Liver (tissue), 9 donors: ENCODE results near the gene ERBB2. TPM values are rescaled to one million over a fixed set of nuclear protein-coding genes. Genes with fewer than 3 reads are reported as not detected.

Experiments used
- DNase-seq: peaks from one replicate; pipeline ENCODE4 v3.0.0-alpha.2; 2017; ENCODE audit warnings: low spot score
- H3K27ac ChIP-seq, 2 donors: one replicate each; pipeline ENCODE4 v1.7.0; 2013; ENCODE audit warnings: inconsistent platforms in 2 of 2, low read length in 2 of 2, control low read depth in 1 of 2, low read depth in 1 of 2, mild to moderate bottlenecking in 1 of 2
- H3K27me3 ChIP-seq, 4 donors: one replicate each; pipeline versions ENCODE4 v1.6.1 to v1.7.0; 2013; ENCODE audit warnings: low read length in 3 of 4, inconsistent platforms in 1 of 4, mild to moderate bottlenecking in 1 of 4, moderate library complexity in 1 of 4; ENCODE audit not compliant: control insufficient read depth in 4 of 4, insufficient read depth in 4 of 4
- H3K36me3 ChIP-seq, 4 donors: one replicate each; pipeline versions ENCODE4 v1.6.1 to v1.7.0; 2013; ENCODE audit warnings: low read length in 3 of 4, mild to moderate bottlenecking in 3 of 4, low read depth in 1 of 4, moderate library complexity in 1 of 4; ENCODE audit not compliant: control insufficient read depth in 4 of 4, insufficient read depth in 3 of 4
- H3K4me1 ChIP-seq, 4 donors: one replicate each; pipeline versions ENCODE4 v1.6.1 to v1.7.0; 2013; ENCODE audit warnings: low read length in 3 of 4, mild to moderate bottlenecking in 3 of 4, moderate library complexity in 1 of 4; ENCODE audit not compliant: control insufficient read depth in 4 of 4, insufficient read depth in 4 of 4
- H3K4me3 ChIP-seq, 3 donors: one replicate each; pipeline versions ENCODE4 v1.6.1 to v1.7.0; 2013; ENCODE audit warnings: low read length in 3 of 3, control low read depth in 1 of 3, low read depth in 1 of 3, mild to moderate bottlenecking in 1 of 3
- H3K9ac ChIP-seq, 2 donors: one replicate each; pipeline ENCODE4 v1.7.0; 2013; ENCODE audit warnings: low read length in 2 of 2, mild to moderate bottlenecking in 2 of 2, moderate library complexity in 2 of 2, control low read depth in 1 of 2, low read depth in 1 of 2
- H3K9me3 ChIP-seq, 4 donors: one replicate each; pipeline versions ENCODE4 v1.6.1 to v1.7.0; 2013; ENCODE audit warnings: low read length in 3 of 4; ENCODE audit not compliant: control insufficient read depth in 4 of 4
- ATF3 ChIP-seq: IDR thresholded peaks from 2 replicates; pipeline ENCODE4 v1.6.1; 2016; ENCODE audit warnings: antibody characterized with exemption
- CTCF ChIP-seq: fragments of 150-350 bp; IDR thresholded peaks from 2 replicates; pipeline ENCODE4 v1.5.1; 2017; ENCODE audit warnings: improper control_type of control experiment, low read depth, low read length; ENCODE audit not compliant: missing input control
- EGR1 ChIP-seq, 2 donors: IDR thresholded peaks; 2 replicates each; pipeline ENCODE4 v1.6.1; 2016 to 2018; ENCODE audit warnings: antibody characterized with exemption in 2 of 2, low read depth in 2 of 2
- FOXA1 ChIP-seq: IDR thresholded peaks from 2 replicates; pipeline ENCODE4 v1.6.1; 2016; ENCODE audit warnings: antibody characterized with exemption
- FOXA2 ChIP-seq: IDR thresholded peaks from 2 replicates; pipeline ENCODE4 v1.6.1; 2016; ENCODE audit warnings: antibody characterized with exemption
- GABPA ChIP-seq, 2 donors: IDR thresholded peaks in 1 of 2; conservative IDR thresholded peaks in 1 of 2; 2 replicates each; pipeline ENCODE4 v1.6.1; 2016; ENCODE audit warnings: antibody characterized with exemption in 2 of 2, mild to moderate bottlenecking in 1 of 2, moderate library complexity in 1 of 2
- HNF4A ChIP-seq, 2 donors: conservative IDR thresholded peaks; 2 replicates each; pipeline ENCODE4 v1.6.1; 2016; ENCODE audit warnings: antibody characterized with exemption in 2 of 2, mild to moderate bottlenecking in 2 of 2
- HNF4G ChIP-seq: IDR thresholded peaks from 2 replicates; pipeline ENCODE4 v1.6.1; 2016; ENCODE audit warnings: antibody characterized with exemption
- JUND ChIP-seq, 2 donors: IDR thresholded peaks; 2 replicates each; pipeline ENCODE4 v1.6.1; 2016; ENCODE audit warnings: antibody characterized with exemption in 2 of 2
- MAX ChIP-seq: IDR thresholded peaks from 2 replicates; pipeline ENCODE4 v1.6.1; 2016; ENCODE audit warnings: antibody characterized with exemption
- NR2F2 ChIP-seq: IDR thresholded peaks from 2 replicates; pipeline ENCODE4 v1.6.1; 2016; ENCODE audit warnings: antibody characterized with exemption
- RAD21 ChIP-seq, 2 donors: IDR thresholded peaks; 2 replicates each; pipeline ENCODE4 v1.6.1; 2016; ENCODE audit warnings: antibody characterized with exemption in 2 of 2, mild to moderate bottlenecking in 2 of 2
- REST ChIP-seq: IDR thresholded peaks from 2 replicates; pipeline ENCODE4 v1.6.1; 2016; ENCODE audit warnings: antibody characterized with exemption, mild to moderate bottlenecking
- RXRA ChIP-seq, 2 donors: IDR thresholded peaks; 2 replicates each; pipeline ENCODE4 v1.6.1; 2017 to 2018; ENCODE audit warnings: antibody characterized with exemption in 2 of 2, mild to moderate bottlenecking in 1 of 2
- SP1 ChIP-seq: IDR thresholded peaks from 2 replicates; pipeline ENCODE4 v1.6.1; 2018; ENCODE audit warnings: antibody characterized with exemption, mild to moderate bottlenecking
- TAF1 ChIP-seq: conservative IDR thresholded peaks from 2 replicates; pipeline ENCODE4 v1.6.1; 2016; ENCODE audit warnings: antibody characterized with exemption, mild to moderate bottlenecking
- YY1 ChIP-seq: IDR thresholded peaks from 2 replicates; pipeline ENCODE4 v1.6.1; 2016; ENCODE audit warnings: antibody characterized with exemption, mild to moderate bottlenecking
- ZBTB33 ChIP-seq: IDR thresholded peaks from 2 replicates; pipeline ENCODE4 v1.6.1; 2016; ENCODE audit warnings: antibody characterized with exemption
- WGBS: extraction: QIAGEN DNeasy Blood & Tissue Kit; methylation state at CpG from one replicate; pipeline ENCODE4 v1.1.7; 2013; 5-methylcytosine and 5-hydroxymethylcytosine counted together
- polyA plus RNA-seq, 2 donors: library from polyadenylated mRNA; stranded (reverse) in 1 of 2; unstranded in 1 of 2; fragments of 200-250 nt in 1 of 2; fragments of >200 nt in 1 of 2; fragmentation: Nextera tagmentation in 1 of 2; extraction: Ambion mirVana in 1 of 2; gene quantifications; one replicate each; pipeline versions ENCODE4 v1.2.1 to v1.2.3, GENCODE V29; 2013 to 2015
- total RNA-seq, 2 donors: library from RNA; depleted of rRNA; stranded (reverse); fragments of >200 nt; gene quantifications; one replicate each; pipeline ENCODE4 v1.2.3, GENCODE V29; 2014
- donor health status: healthy.
- donor health status: healthy.
- donor health status: healthy.
- donor health status: healthy.
- donor health status: healthy.

ERBB2 gene
- total and polyA plus RNA-seq, 4 donors = 4.7 to 28.8 (median 15.7) TPM

GRCh38 chr17:39737206-39737759, 37.4 kb downstream of the ERBB2 start (continued):
- TF ChIP-seq ZBTB33 (no peak), EGR1 (IDR thresholded peaks at IDR 0.05; ENCODE audit: low read depth in 2 of 2) (no peak), YY1 (no peak), FOXA1 (no peak), HNF4G (no peak), RAD21 (IDR thresholded peaks at IDR 0.05) (no peak), RXRA (IDR thresholded peaks at IDR 0.05) (peak; percentile 9 to 56), ATF3 (no peak)

- peak; percentile 44 for TF ChIP-seq REST
- peak; percentile 35 to 45 for TF ChIP-seq HNF4A (conservative IDR thresholded peaks at IDR 0.05)
- TF ChIP-seq JUND (IDR thresholded peaks at IDR 0.05) = no peak
- peak; percentile 59 for TF ChIP-seq TAF1
- no peak for TF ChIP-seq CTCF
- peak; percentile 55 for TF ChIP-seq SP1
- no peak for TF ChIP-seq RAD21 (IDR thresholded peaks at IDR 0.05)
- no peak for TF ChIP-seq ZBTB33
- TF ChIP-seq MAX = no peak
- peak; percentile 15 to 36 for TF ChIP-seq RXRA (IDR thresholded peaks at IDR 0.05)
- TF ChIP-seq GABPA (IDR thresholded peaks at IDR 0.05 in 1 of 2, conservative IDR thresholded peaks at IDR 0.05 in 1 of 2) = no peak
- no peak for TF ChIP-seq FOXA2
- no peak for TF ChIP-seq NR2F2
- TF ChIP-seq EGR1 (IDR thresholded peaks at IDR 0.05; ENCODE audit: low read depth in 2 of 2) = no peak
- TF ChIP-seq ATF3 = no peak
- peak; percentile 40 for TF ChIP-seq YY1
- TF ChIP-seq FOXA1 = no peak
- TF ChIP-seq HNF4G = peak; percentile 9
- H3K4me3 ChIP-seq = peak within 1 kb of the TSS; percentile 21 to 75 (median 64)
- DNase-seq = peak; percentile 55
- peaks cover 0 to 4% (median 1%) of the 10 kb centered on the region in 4 donors for H3K36me3 ChIP-seq
- peak within 1 kb of the TSS; percentile 80 to 98 for H3K27ac ChIP-seq
- H3K9ac ChIP-seq = peak within 1 kb of the TSS; percentile 41 to 62
- WGBS = 5% methylated on average over 34 of the region's 34 CpGs
- H3K4me1 ChIP-seq = peaks cover 0 to 27% (median 17%) of the 10 kb centered on the region in 4 donors
- H3K27me3 ChIP-seq = no peaks in the 10 kb centered on the region
- H3K9me3 ChIP-seq = no peaks in the 10 kb centered on the region
Observed at GRCh38 chr17:39737760-39738567, 38.1 kb downstream of the ERBB2 start, which contains the start of gene GRB7. Gene GRB7, plus strand, starts transcription at chr17:39737938. Its CDS starts 4,364 bp downstream, at chr17:39742302.
